Endothelial cell of umbilical vein (primary cell): ENCODE data around the gene PRDM12. TPM values are rescaled to one million over a fixed set of nuclear protein-coding genes. Genes with fewer than 3 reads are reported as not detected.

ENCODE experiments used
- BruUV-seq: library from RNA; stranded (reverse); fragments of 400-500 nt; replicated peaks from 2 replicates; lab custom pipeline; 2021; lab: Mats Ljungman, UMichigan
- CTCF ChIA-PET: fragments of 300-600, 350-600 bp; sonication (Branson Sonifier 250); formaldehyde crosslinking; loops from one replicate; lab custom pipeline; 2021; ENCODE audit warnings: antibody characterized with exemption, inconsistent platforms; lab: Charles Lee
- POLR2A ChIA-PET: fragments of 300-600, 350-600 bp; sonication (Branson Sonifier 250); formaldehyde crosslinking; loops from one replicate; lab custom pipeline; 2021; ENCODE audit warnings: antibody characterized with exemption, inconsistent platforms; lab: Charles Lee
- DNase-seq: peaks from one replicate; pipeline ENCODE4 v3.0.0-alpha.2; 2011; ENCODE audit warnings: low read depth, low spot score
- FAIRE-seq: peaks from 2 replicates; lab custom pipeline; 2011; peaks lifted over from hg19 to GRCh38; lab: Jason Lieb, UNC
- H2AFZ ChIP-seq: 2 replicates; pipeline ENCODE4 v1.6.0; 2012; ENCODE audit warnings: low read depth, low read length, control low read depth, inconsistent platforms
- H3K27ac ChIP-seq: 2 replicates; pipeline ENCODE4 v1.5.1; 2011; ENCODE audit warnings: low read depth, mild to moderate bottlenecking, control low read depth, low read length, moderate library complexity; ENCODE audit not compliant: insufficient read depth
- H3K27me3 ChIP-seq, 2 experiments: 2 replicates each; pipeline versions ENCODE4 v1.6.0 to v1.6.1; 2011; ENCODE audit warnings: low read length in 2 of 2, mixed read lengths in 1 of 2; ENCODE audit not compliant: control insufficient read depth in 2 of 2, insufficient read depth in 2 of 2
- H3K36me3 ChIP-seq, 2 experiments: 2 replicates in 1 of 2; 3 replicates in 1 of 2; pipeline ENCODE4 v1.5.1; 2011; ENCODE audit warnings: low read length in 2 of 2, mild to moderate bottlenecking in 1 of 2, moderate library complexity in 1 of 2; ENCODE audit not compliant: control insufficient read depth in 2 of 2, insufficient read depth in 2 of 2; ENCODE audit errors: extremely low read depth in 1 of 2
- H3K4me1 ChIP-seq: 3 replicates; pipeline ENCODE4 v1.5.1; 2011; ENCODE audit warnings: mild to moderate bottlenecking, low read length; ENCODE audit not compliant: control insufficient read depth, insufficient read depth; ENCODE audit errors: extremely low read depth
- H3K4me2 ChIP-seq: 2 replicates; pipeline ENCODE4 v1.6.1; 2011; ENCODE audit warnings: low read length, control low read depth, mixed read lengths; ENCODE audit not compliant: insufficient read depth
- H3K4me3 ChIP-seq, 3 experiments: fragments of 200-600 bp in 1 of 3; sonication (generic), shearing (Covaris generic) in 1 of 3; replicated peaks in 1 of 3; 2 replicates each; pipeline ENCODE4 v1.5.1; 2011 to 2016; ENCODE audit warnings: control low read depth in 3 of 3, low read length in 3 of 3, mild to moderate bottlenecking in 2 of 3, inconsistent platforms in 1 of 3, low read depth in 1 of 3, moderate library complexity in 1 of 3; ENCODE audit not compliant: insufficient read depth in 1 of 3
- H3K79me2 ChIP-seq: 2 replicates; pipeline ENCODE4 v1.6.0; 2012; ENCODE audit warnings: low read length, inconsistent platforms; ENCODE audit not compliant: control insufficient read depth, insufficient read depth
- H3K9ac ChIP-seq: replicated peaks from 2 replicates; pipeline ENCODE3; 2011; ENCODE audit warnings: low read length, control low read depth; ENCODE audit not compliant: insufficient read depth; ENCODE audit errors: extremely low read depth
- H3K9me1 ChIP-seq: replicated peaks from 3 replicates; pipeline ENCODE4 v1.6.0; 2011; ENCODE audit warnings: mild to moderate bottlenecking, low read length; ENCODE audit not compliant: control insufficient read depth, insufficient read depth; ENCODE audit errors: extremely low read depth
- H3K9me3 ChIP-seq: replicated peaks from 2 replicates; pipeline ENCODE4 v1.5.1; 2012; ENCODE audit warnings: low read length, inconsistent platforms; ENCODE audit not compliant: control insufficient read depth, insufficient read depth
- H4K20me1 ChIP-seq: replicated peaks from 2 replicates; pipeline ENCODE3; 2011; ENCODE audit warnings: mild to moderate bottlenecking, low read length; ENCODE audit not compliant: control insufficient read depth, insufficient read depth; ENCODE audit errors: extremely low read depth
- EZH2 ChIP-seq: IDR thresholded peaks from 2 replicates; pipeline ENCODE4 v1.6.1; 2012; ENCODE audit warnings: borderline replicate concordance, low read depth, mild to moderate bottlenecking, moderate library complexity, low read length, inconsistent platforms; ENCODE audit not compliant: severe bottlenecking
- FOS ChIP-seq: IDR thresholded peaks from 2 replicates; pipeline ENCODE4 v1.6.1; 2011; ENCODE audit warnings: mild to moderate bottlenecking, low read length, moderate library complexity, borderline replicate concordance; ENCODE audit not compliant: insufficient read depth
- GATA2 ChIP-seq: IDR thresholded peaks from 2 replicates; pipeline ENCODE4 v1.7.0; 2011; ENCODE audit warnings: low read depth, mild to moderate bottlenecking, moderate library complexity, mixed read lengths, low read length; ENCODE audit not compliant: insufficient read length, insufficient read depth
- JUN ChIP-seq: IDR thresholded peaks from 2 replicates; pipeline ENCODE4 v1.6.1; 2011; ENCODE audit warnings: borderline replicate concordance, low read depth; ENCODE audit not compliant: insufficient read length, insufficient read depth
- MYC ChIP-seq: IDR thresholded peaks from one replicate; pipeline ENCODE4 v1.6.1; 2011; ENCODE audit warnings: mild to moderate bottlenecking, low read depth, low read length
- POLR2A ChIP-seq: IDR thresholded peaks from 2 replicates; pipeline ENCODE4 v1.6.1; 2012; ENCODE audit warnings: low read depth, mild to moderate bottlenecking, control low read depth, low read length
- POLR2AphosphoS5 ChIP-seq: IDR thresholded peaks from 2 replicates; pipeline ENCODE4 v1.6.1; 2012; ENCODE audit warnings: low read depth, mild to moderate bottlenecking, control low read depth, low read length, moderate library complexity; ENCODE audit not compliant: insufficient read depth
- dilution Hi-C: fragments of 300-500 bp; cut with MboI; formaldehyde crosslinking; loops from one replicate; pipeline ENCODE4 v1.15.0; 2019; ENCODE audit warnings: low sequenced_read_pairs; ENCODE audit not compliant: extremely low pct_ligation_motif_present
- intact Hi-C: fragments of 100-400 bp; cut with micrococcal nuclease; formaldehyde crosslinking; loops from one replicate; pipeline ENCODE4 v1.10.0; 2022
- polyA plus RNA-seq, 4 experiments: library from polyadenylated mRNA; depleted of rRNA in 3 of 4; stranded (reverse) in 3 of 4; unstranded in 1 of 4; fragments of >200 nt; gene quantifications; 2 replicates each; pipeline versions ENCODE4 v1.2.1 to v1.2.3, GENCODE V29; 2011 to 2012; ENCODE audit warnings: missing spikeins in 1 of 4
- total RNA-seq: library from RNA; stranded (reverse); gene quantifications from 2 replicates; pipeline ENCODE4 v1.2.3, GENCODE V29; 2021
- TF ChIP-seq, protein P1 (sequence below), 2 donors: IDR thresholded peaks; 1 replicate in 1 of 2; 2 replicates in 1 of 2; pipeline ENCODE4 v1.5.1; 2011; ENCODE audit warnings: low read length in 2 of 2, mild to moderate bottlenecking in 2 of 2, moderate library complexity in 2 of 2, control low read depth in 1 of 2, inconsistent platforms in 1 of 2, low read depth in 1 of 2; ENCODE audit not compliant: insufficient read depth in 1 of 2; ENCODE audit errors: extremely low read depth in 1 of 2
- TF ChIP-seq, protein P2 (sequence below): IDR thresholded peaks from 2 replicates; pipeline ENCODE4 v1.6.1; 2011; ENCODE audit not compliant: insufficient read depth, insufficient read length

The PRDM12 gene
- total and polyA plus RNA-seq, 2 donors (not counting 3 experiments of a cell fraction or from before 2014, with no cell fraction given), result not detected

DNA sequence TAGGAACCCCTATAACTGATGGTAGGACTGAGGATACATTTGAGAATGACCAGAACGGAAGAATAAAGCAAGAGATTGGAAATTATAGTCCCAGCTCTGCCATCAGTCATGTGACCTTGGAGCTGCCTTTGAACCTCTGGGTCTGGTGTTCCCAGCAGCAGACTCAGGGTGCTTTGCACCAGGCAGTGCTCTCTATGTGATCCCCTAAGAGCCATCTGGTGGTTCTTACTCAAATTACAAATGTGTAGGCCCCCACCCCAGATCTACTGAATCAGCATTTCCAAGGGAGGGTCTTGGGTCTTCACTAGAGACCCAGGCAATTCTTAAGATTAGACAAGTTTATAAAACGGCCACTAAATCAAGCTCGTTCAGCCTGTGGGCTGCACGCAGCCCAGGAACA lies 40.2 kb upstream of the PRDM12 start:
- no peak overlapping the region for H3K4me2 ChIP-seq
- H2AFZ ChIP-seq, result no peak overlapping the region
- TF ChIP-seq, protein P1, sequence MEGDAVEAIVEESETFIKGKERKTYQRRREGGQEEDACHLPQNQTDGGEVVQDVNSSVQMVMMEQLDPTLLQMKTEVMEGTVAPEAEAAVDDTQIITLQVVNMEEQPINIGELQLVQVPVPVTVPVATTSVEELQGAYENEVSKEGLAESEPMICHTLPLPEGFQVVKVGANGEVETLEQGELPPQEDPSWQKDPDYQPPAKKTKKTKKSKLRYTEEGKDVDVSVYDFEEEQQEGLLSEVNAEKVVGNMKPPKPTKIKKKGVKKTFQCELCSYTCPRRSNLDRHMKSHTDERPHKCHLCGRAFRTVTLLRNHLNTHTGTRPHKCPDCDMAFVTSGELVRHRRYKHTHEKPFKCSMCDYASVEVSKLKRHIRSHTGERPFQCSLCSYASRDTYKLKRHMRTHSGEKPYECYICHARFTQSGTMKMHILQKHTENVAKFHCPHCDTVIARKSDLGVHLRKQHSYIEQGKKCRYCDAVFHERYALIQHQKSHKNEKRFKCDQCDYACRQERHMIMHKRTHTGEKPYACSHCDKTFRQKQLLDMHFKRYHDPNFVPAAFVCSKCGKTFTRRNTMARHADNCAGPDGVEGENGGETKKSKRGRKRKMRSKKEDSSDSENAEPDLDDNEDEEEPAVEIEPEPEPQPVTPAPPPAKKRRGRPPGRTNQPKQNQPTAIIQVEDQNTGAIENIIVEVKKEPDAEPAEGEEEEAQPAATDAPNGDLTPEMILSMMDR (IDR thresholded peaks at IDR 0.05; ENCODE audit: extremely low read depth in 1 of 2, insufficient read depth in 1 of 2, low read depth in 1 of 2, low read length in 2 of 2), result no peak
- TF ChIP-seq POLR2A (no peak), EZH2 (no peak), GATA2 (no peak), POLR2AphosphoS5 (no peak), JUN (no peak), MYC (no peak), FOS (no peak)
- TF ChIP-seq, protein P2, sequence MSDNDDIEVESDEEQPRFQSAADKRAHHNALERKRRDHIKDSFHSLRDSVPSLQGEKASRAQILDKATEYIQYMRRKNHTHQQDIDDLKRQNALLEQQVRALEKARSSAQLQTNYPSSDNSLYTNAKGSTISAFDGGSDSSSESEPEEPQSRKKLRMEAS, result no peak
- FAIRE-seq (no peak), DNase-seq (no peak)
- CTCF ChIA-PET, result interaction anchor here (1.3 to 1.7 kb wide), 2 partner anchors 20 to 59 kb away, joined by 3 to 6 read pairs; no protein-coding TSS in a partner anchor
- dilution Hi-C loops (no loop called here), intact Hi-C loops (no loop called here)
- no peaks in the 10 kb centered on the region for H3K9me3 ChIP-seq
- no peak overlapping the region for H3K4me3 ChIP-seq
- no peak overlapping the region for H3K9ac ChIP-seq
- no TSS peak for BruUV-seq
- POLR2A ChIA-PET, result no interaction called here
- H3K27me3 ChIP-seq, result no peaks in the 10 kb centered on the region
- no peak overlapping the region for H3K27ac ChIP-seq
- H3K4me1 ChIP-seq, result no peaks in the 10 kb centered on the region
- no peaks in the 10 kb centered on the region for H3K9me1 ChIP-seq
- H3K36me3 ChIP-seq, result peaks cover 25 to 38% of the 10 kb centered on the region in 2 experiments
- no peaks in the 10 kb centered on the region for H3K79me2 ChIP-seq
- no peaks in the 10 kb centered on the region for H4K20me1 ChIP-seq
